Measurements from ENCODE around the gene SYNDIG1L. TPM values are rescaled to one million over a fixed set of nuclear protein-coding genes. Genes with fewer than 3 reads are reported as not detected.

SYNDIG1L gene
- total RNA-seq, 1 experiment from 2014 or later, result 0.33 TPM

DNA sequence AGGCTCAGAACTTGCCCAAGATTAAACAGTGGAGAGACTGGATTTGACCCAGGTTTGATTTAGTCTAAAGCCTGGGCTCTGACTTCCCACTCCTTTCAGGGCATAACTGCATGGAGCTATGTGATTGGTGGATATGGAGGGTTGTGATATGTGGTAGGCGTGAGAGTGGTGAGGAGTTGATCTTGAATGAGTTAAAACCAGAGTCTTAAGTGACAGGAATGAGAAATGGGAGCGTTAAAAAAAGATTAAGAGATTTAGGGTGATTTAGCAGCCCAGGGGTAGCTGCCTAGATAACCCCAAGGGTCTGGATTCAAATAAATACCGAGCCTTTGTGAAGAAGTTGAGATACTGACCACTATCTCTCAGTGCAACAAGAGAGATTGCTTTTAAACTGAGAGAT is 8.4 kb downstream of the SYNDIG1L start:
- H3K4me3 Mint-ChIP-seq, result no peak overlapping the region
- Histone ChIP-seq H3K9ac (ENCODE audit: extremely low read depth, insufficient read length, low read length) (no peak overlapping the region), H3K79me2 (ENCODE audit: insufficient read depth, low read length) (no peaks in the 10 kb centered on the region), H2BK5ac (ENCODE audit: insufficient read length, low read length) (no peak overlapping the region), H2AFZ (ENCODE audit: low read length) (no peak overlapping the region), H3K56ac (ENCODE audit: insufficient read length, low read depth, low read length) (no peak overlapping the region), H3K4me1 (ENCODE audit: insufficient read depth, low read length) (peaks cover 5% of the 10 kb centered on the region; the same call in 1 of the 2 replicates), H3K9me3 (ENCODE audit: control insufficient read depth, low read depth, low read length) (no peaks in the 10 kb centered on the region), H3K27me3 (ENCODE audit: insufficient read depth, low read length) (no peaks in the 10 kb centered on the region), H4K20me1 (ENCODE audit: control insufficient read depth, insufficient read depth, insufficient read length) (no peaks in the 10 kb centered on the region), H3K23ac (ENCODE audit: insufficient read length, low read depth, low read length) (no peak overlapping the region), H4K8ac (replicated peaks; ENCODE audit: insufficient read length, low read depth, low read length) (no peak overlapping the region), H2BK12ac (ENCODE audit: insufficient read length, low read depth, low read length) (no peak overlapping the region), H2AK5ac (ENCODE audit: insufficient read length, low read length) (no peak overlapping the region), H3T11ph (ENCODE audit: low read length) (no peak overlapping the region), H2BK20ac (ENCODE audit: low read depth, low read length, poor library complexity, severe bottlenecking) (no peak overlapping the region), H3K79me1 (ENCODE audit: insufficient read depth, low read depth, low read length, poor library complexity, severe bottlenecking) (no peaks in the 10 kb centered on the region), H2BK15ac (ENCODE audit: low read depth, low read length) (no peak overlapping the region), H2BK120ac (ENCODE audit: low read depth, low read length, poor library complexity, severe bottlenecking) (no peak overlapping the region), H3K23me2 (ENCODE audit: insufficient read length, low read depth, low read length, poor library complexity, severe bottlenecking) (no peaks in the 10 kb centered on the region), H3K4me2 (ENCODE audit: insufficient read depth, insufficient read length, low read length) (no peak overlapping the region), H3K18ac (ENCODE audit: insufficient read length, low read depth, low read length) (no peak overlapping the region), H3K4ac (ENCODE audit: low read depth, low read length) (no peak overlapping the region), H4K91ac (ENCODE audit: insufficient read length, low read depth, low read length) (no peak overlapping the region), H3K14ac (ENCODE audit: insufficient read depth, low read length) (no peak overlapping the region), H4K5ac (ENCODE audit: insufficient read length, low read depth, low read length) (no peak overlapping the region), H3K27ac (ENCODE audit: insufficient read length, low read depth, low read length) (no peak overlapping the region)
- peaks cover 7% of the 10 kb centered on the region for H3K27me3 Mint-ChIP-seq (ENCODE audit: low read depth)
- no peak for DNase-seq
- no peaks in the 10 kb centered on the region for H3K36me3 Mint-ChIP-seq (ENCODE audit: insufficient read depth in 1 of 3, low read depth in 3 of 3)
- peaks cover 30 to 37% of the 10 kb centered on the region in 2 experiments for H3K4me1 Mint-ChIP-seq
- 100% methylated on average over 2 of the region's 3 CpGs for WGBS (ENCODE audit: extremely low coverage, insufficient read length, low lambda C conversion rate)
- no peaks in the 10 kb centered on the region for H3K9me3 Mint-ChIP-seq
- TF ChIP-seq, protein P1, sequence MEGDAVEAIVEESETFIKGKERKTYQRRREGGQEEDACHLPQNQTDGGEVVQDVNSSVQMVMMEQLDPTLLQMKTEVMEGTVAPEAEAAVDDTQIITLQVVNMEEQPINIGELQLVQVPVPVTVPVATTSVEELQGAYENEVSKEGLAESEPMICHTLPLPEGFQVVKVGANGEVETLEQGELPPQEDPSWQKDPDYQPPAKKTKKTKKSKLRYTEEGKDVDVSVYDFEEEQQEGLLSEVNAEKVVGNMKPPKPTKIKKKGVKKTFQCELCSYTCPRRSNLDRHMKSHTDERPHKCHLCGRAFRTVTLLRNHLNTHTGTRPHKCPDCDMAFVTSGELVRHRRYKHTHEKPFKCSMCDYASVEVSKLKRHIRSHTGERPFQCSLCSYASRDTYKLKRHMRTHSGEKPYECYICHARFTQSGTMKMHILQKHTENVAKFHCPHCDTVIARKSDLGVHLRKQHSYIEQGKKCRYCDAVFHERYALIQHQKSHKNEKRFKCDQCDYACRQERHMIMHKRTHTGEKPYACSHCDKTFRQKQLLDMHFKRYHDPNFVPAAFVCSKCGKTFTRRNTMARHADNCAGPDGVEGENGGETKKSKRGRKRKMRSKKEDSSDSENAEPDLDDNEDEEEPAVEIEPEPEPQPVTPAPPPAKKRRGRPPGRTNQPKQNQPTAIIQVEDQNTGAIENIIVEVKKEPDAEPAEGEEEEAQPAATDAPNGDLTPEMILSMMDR (conservative IDR thresholded peaks at IDR 0.05), result no peak
- no peak overlapping the region for H3K27ac Mint-ChIP-seq
